HG02938 (cell line): Measurements from ENCODE around the gene MYDGF.

ENCODE experiments used
- ATAC-seq: cut with Tn5 transposase; IDR thresholded peaks from one replicate; pipeline ENCODE4 v1.9.1; 2021; ENCODE audit warnings: mild to moderate bottlenecking, moderate library complexity; ENCODE audit not compliant: unreplicated experiment

MYDGF gene

DNA sequence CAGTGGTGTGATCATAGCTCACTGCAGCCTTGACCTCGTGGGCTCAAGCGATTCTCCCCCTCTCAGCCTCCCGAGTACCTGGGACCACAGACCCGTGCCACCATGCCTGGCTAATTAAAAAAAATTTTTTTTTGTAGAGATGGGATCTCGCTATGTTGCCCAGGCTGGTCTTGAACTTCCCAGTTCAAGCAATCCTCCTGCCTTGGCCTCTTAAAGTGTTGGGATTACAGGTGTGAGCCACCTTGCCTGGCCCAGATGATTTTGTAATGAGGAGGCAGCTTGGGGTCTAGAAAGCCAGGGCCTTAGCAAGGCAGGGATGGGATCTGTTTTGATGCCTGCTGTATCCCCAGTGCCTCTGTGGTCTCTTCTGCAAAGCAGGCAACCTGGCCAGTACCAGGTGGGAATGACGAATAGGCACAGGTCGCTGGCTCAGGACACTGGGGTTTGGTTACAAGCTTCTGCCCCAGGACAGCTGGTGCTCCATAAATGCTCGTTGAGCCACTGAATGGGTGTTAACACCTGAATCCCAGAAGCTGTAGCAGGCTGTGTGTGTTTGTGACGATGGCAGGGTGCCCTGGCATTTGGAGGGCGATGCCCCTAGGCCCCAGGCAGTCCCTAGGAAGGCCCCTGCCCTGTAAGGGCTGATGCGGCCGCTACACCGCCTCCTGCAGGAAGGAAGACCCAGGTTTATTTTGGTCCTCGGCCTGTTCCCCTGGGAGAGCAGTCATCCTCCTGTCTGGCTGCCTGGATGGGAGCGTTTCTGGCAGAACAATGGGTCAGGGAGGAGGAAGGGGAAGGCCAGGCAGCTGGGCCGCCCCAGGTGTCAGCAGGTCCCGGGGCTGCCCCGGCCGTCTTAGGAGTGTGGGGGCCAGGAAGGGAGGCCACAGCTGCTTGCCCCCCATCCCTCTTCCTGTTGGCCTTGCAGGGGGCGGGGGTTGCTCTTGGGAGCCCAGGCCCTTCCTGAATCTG is 22.2 kb downstream of the MYDGF start:
- ATAC-seq = no peak

DNA sequence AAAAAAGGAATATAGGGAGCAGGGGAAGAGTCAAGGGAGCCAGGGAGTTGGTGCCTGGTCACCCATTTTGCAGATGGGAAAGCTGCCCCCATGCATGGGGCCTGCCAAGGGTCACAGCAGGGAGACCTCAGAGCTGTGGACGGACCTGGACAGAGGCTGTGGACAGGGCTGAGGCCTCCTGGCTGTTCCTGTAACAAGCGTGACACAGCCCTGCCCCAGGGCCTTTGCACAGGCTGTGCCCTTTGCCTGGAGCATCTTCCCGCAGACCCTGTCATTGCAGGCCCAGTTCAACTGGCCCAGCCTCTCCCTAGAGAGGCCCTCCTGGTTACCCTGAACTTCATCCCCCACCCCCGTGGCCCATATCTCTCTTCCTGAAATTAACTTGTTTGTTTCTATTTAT is 24.4 kb downstream of the MYDGF start:
- ATAC-seq = no peak

DNA sequence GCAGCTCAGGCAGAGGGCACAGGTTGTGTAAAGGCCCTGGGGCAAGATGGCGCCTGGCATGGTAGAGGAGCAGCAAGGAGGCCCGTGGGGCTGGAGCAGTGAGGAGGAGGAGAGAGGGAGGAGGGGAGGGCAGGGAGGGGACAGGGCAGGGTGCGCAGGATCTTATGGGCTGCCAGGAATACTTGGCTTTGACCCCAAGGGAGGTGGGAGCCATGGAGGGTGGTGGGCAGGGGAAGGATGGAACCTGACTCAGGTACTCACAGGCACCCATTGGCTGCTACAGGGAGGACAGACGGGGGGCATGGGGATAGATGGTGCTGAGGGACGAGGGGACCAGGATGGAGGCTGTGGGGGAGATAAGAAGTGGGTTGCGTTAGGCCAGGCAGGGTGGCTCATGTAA is 27.5 kb downstream of the MYDGF start:
- ATAC-seq = no peak

DNA sequence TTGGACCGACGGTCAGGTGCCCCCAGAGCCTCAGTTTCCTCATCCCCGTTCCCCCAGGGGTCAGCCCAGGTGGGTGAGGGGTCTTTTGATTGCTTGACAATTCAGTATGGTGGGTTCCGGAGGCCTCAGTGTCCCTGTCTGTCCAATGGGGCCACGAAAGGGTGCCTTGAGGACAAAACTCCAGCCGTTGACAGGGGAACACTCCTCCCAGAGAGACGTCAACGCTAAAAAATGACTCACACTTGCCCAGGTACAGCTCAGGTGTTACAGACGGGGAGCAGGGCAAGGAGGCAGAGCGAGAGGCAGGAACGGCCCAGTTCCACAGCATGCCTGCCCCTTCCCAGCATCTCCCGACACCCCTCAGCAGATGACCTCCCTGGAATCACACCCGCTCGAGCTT is 29.0 kb downstream of the MYDGF start:
- ATAC-seq = no peak

GRCh38 chr19:4640247-4641000 is 29.7 kb downstream of the MYDGF start:
- no peak for ATAC-seq

- peak; percentile 17 for ATAC-seq
Observed at GRCh38 chr19:4639531-4640246, 30.5 kb downstream of the MYDGF start.

GRCh38 chr19:4638828-4639530 is 31.2 kb downstream of the MYDGF start, which contains the start of gene TNFAIP8L1:
TSS of gene TNFAIP8L1 (plus strand) at chr19:4639516. CDS start at chr19:4651870, 12,354 bp downstream.
- peak; percentile 75 for ATAC-seq

- ATAC-seq = no peak
Observed at GRCh38 chr19:4638317-4638716, 31.8 kb downstream of the MYDGF start.

DNA sequence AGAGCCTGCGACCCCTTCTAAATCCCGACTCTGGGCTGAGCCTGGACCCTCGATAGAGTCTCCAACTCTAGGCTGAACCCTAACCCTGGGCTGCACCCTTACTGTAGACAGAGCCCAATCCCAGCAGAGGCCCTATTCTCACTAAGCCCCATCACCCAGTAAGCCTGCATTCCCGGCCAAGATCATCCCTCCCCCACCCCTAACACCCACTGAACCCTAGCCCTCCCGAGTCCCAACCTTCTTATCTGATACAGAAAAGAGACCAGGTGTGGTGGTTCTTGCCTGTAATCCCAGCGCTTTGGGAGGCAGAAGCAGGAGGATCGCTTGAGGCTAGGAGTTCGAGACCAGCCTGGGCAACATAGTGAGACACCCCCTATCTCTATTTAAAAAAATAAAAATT is 33.4 kb downstream of the MYDGF start:
- ATAC-seq = no peak

GRCh38 chr19:4636151-4636717 is 33.9 kb downstream of the MYDGF start:
- no peak for ATAC-seq

GRCh38 chr19:4635754-4636116 is 34.4 kb downstream of the MYDGF start:
- ATAC-seq = no peak

- no peak for ATAC-seq
Observed at GRCh38 chr19:4633140-4633967, 36.8 kb downstream of the MYDGF start.

DNA sequence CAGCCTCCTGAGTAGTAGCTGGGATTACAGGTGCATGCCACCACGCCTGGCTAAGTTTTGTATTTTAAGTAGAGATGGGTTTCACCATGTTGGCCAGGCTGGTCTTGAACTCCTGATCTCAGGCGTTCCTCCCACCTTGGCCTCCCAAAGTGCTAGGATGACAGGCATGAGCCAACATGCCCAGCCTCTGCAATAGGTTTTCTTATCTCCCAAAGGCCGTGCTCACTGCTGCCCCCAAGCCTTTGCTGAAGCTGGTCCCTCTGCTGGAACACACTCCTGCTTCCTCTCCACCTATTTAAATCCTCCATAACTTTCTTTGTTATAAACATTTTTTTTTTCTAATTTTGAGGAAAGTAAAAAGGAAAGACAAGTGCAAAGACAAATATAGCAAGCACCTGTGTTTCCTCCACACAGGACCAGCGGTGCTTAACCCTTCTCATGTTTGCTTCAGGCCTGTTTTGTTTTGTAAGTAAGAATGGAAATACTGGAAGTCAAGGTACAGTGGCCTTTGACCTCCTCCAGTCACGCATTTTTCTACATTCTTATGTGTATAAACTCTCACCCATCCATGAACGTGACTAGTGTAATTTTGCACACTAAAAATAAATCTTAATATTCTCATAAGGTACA is 45.3 kb downstream of the MYDGF start:
- no peak for ATAC-seq

- ATAC-seq = no peak
Observed at GRCh38 chr19:4624301-4624700, 45.8 kb downstream of the MYDGF start.

- ATAC-seq = no peak
Observed at GRCh38 chr19:4622695-4623421, 47.3 kb downstream of the MYDGF start.

- ATAC-seq = no peak
Observed at GRCh38 chr19:4620675-4621074, 49.5 kb downstream of the MYDGF start.

DNA sequence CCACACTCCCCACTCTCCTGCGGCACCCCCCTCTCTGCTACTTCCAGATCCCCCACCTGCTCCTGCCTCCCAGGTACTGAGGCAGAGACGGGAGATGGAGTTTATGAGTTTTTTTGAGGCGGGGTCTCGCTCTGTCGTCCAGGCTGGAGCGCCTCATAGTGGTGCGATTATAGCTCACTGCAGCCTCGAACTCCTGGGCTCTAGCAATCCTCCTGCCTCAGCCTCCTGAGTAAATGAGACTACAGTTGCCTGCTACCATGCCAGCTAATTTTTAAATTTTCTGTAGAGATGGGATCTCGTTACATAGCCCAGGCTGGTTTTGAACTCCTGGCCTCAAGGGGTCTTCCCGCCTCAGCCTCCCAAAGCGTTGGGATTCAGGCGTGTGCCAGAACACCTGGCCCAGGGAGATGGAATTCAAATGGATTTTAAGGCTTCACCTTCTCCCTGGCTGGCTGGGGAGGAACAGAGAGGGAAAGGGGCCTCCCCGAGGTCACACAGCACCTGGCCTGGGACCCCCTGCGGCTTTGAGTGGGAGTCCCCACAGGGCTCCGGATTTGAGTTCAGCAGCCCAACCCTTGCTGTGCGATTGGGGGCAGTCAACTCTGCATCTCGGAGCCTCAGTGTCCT is 50.4 kb downstream of the MYDGF start:
- ATAC-seq = no peak

DNA sequence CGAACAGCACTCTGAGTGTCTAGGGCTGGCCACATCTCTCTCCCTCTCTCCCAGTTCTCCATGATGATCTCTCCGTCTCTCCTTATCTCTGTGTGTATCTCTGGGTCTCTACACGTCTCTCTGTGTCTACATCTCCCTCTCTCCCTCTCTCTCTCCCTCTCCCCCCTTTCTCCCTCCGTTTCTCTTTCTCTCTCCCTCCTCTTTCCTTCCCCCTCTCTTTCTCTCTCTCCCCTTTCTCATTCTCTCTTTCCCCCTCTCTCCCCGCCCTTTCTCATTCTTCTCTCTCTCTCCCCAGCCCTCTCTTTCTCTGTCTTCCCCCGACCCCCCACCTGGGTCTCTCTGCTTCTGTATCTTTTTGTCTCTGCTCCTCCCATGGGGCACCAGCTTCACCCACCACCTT is 52.1 kb downstream of the MYDGF start:
- ATAC-seq = no peak
